Gastroesophageal sphincter (tissue), 3 donors: ENCODE results near the gene DENND6B.

Experiments used
- POLR2A ChIP-seq, 2 donors: fragments of 450-650 bp; IDR thresholded peaks; one replicate each; pipeline ENCODE4 v1.6.1; 2017; ENCODE audit warnings: antibody characterized with exemption in 2 of 2, mild to moderate bottlenecking in 2 of 2, moderate library complexity in 1 of 2
- POLR2AphosphoS5 ChIP-seq: sonication (generic); formaldehyde crosslinking; IDR thresholded peaks from one replicate; pipeline ENCODE4 v1.6.1; 2017; ENCODE audit warnings: antibody characterized with exemption
- TF ChIP-seq, protein P1 (sequence below), 4 experiments: fragments of 200-600 bp in 2 of 4; fragments of 450-650 bp in 2 of 4; sonication (generic) in 1 of 4; IDR thresholded peaks; one replicate each; pipeline ENCODE4 v1.5.1; 2017 to 2019; ENCODE audit warnings: antibody characterized with exemption in 4 of 4, mild to moderate bottlenecking in 2 of 4, moderate library complexity in 2 of 4

DNA sequence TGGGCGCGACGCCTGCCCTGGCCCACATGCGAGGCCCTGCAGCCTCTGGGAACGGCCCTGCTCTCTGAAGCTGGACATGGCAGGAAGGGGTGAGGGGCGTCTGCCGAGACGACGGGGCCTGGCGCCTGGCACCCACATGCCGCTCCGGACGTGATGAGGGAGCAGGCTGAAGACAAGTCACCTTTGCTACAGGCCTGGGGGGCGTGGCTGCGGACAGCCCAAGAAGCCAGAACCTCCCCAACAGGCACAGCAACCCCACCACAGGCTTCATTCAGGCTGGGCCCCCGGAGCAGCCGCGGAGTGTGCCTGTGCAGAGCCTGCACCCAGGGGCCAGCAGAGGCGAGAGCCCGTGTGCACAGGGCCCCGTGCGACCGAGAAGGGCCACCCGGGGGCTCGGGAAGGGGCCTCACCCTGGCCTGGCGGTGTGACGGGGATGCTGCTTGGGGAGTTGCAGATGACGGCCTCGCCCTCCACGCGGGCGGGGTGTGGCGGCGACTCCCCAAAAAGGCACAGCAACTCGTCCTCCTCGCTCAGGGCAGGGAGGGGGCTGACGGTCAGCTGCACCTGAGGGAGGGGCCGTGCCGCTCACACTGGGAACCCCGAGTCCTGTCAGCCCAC is 40.0 kb downstream of the DENND6B start:
- TF ChIP-seq, protein P1, sequence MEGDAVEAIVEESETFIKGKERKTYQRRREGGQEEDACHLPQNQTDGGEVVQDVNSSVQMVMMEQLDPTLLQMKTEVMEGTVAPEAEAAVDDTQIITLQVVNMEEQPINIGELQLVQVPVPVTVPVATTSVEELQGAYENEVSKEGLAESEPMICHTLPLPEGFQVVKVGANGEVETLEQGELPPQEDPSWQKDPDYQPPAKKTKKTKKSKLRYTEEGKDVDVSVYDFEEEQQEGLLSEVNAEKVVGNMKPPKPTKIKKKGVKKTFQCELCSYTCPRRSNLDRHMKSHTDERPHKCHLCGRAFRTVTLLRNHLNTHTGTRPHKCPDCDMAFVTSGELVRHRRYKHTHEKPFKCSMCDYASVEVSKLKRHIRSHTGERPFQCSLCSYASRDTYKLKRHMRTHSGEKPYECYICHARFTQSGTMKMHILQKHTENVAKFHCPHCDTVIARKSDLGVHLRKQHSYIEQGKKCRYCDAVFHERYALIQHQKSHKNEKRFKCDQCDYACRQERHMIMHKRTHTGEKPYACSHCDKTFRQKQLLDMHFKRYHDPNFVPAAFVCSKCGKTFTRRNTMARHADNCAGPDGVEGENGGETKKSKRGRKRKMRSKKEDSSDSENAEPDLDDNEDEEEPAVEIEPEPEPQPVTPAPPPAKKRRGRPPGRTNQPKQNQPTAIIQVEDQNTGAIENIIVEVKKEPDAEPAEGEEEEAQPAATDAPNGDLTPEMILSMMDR (IDR thresholded peaks at IDR 0.05), result no peak
- TF ChIP-seq POLR2AphosphoS5 (no peak), POLR2A (IDR thresholded peaks at IDR 0.05) (no peak)
